Measurements from ENCODE around the gene THEMIS.

DNA sequence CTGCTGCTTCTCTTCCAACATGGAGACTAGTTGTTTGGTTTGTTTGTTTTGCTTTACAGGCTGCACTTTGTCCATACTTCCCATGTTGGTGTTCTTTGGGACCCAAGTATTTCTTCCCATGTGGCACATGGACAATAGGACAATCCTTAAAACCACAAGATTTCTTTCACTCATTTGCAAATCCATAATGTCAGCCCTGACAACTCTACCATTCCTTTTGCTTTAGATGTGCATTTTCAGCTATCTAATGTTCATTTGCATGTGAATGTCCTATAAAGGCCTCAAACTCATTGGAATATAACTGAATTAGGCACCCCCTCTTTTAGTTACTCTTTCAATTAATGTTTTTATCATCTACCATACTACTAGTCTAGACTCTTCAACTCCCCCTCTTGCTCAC lies 16.7 kb downstream of the THEMIS start:
- TF ChIP-seq POLR2AphosphoS5 (IDR thresholded peaks at IDR 0.05; ENCODE audit: borderline replicate concordance, low read depth, low read length) (no peak), EZH2 (IDR thresholded peaks at IDR 0.05) (no peak), FOXP2 (optimal IDR thresholded peaks at IDR 0.05; ENCODE audit: control extremely low read depth, extremely low read length, insufficient read depth) (no peak)
